BLaER1 treated with 17β-estradiol and CSF1 and Interleukin-3, amounts not matched to agents 10 nM and 100 nM (cell line): ENCODE results near the gene ANKS1B.
"Not testable (repeated sequence)": the region's sequence is repeated elsewhere in the genome, so short reads cannot be mapped to it uniquely, and the experiment has no call there.

ENCODE experiments used
- H3K27ac ChIP-seq, 11 experiments: shearing (Covaris generic); formaldehyde crosslinking; 2 replicates each; pipeline ENCODE4 v1.8.1; 2022
- H3K27me3 ChIP-seq, 11 experiments: shearing (Covaris generic); formaldehyde crosslinking; 2 replicates each; pipeline ENCODE4 v1.8.1; 2022
- H3K36me3 ChIP-seq, 11 experiments: shearing (Covaris generic); formaldehyde crosslinking; 2 replicates each; pipeline ENCODE4 v1.8.1; 2022
- H3K4me1 ChIP-seq, 10 experiments: shearing (Covaris generic); formaldehyde crosslinking; 2 replicates each; pipeline ENCODE4 v1.8.1; 2022
- H3K4me2 ChIP-seq, 11 experiments: shearing (Covaris generic); formaldehyde crosslinking; 2 replicates each; pipeline ENCODE4 v1.8.1; 2022
- H3K4me3 ChIP-seq, 10 experiments: shearing (Covaris generic); formaldehyde crosslinking; 2 replicates each; pipeline ENCODE4 v1.8.1; 2022
- H3K9ac ChIP-seq, 11 experiments: shearing (Covaris generic); formaldehyde crosslinking; 2 replicates each; pipeline ENCODE4 v1.8.1; 2022
- H3K9me3 ChIP-seq, 11 experiments: shearing (Covaris generic); formaldehyde crosslinking; replicated peaks in 1 of 11; 2 replicates each; pipeline ENCODE4 v1.8.1; 2022
- H4K20me1 ChIP-seq, 11 experiments: shearing (Covaris generic); formaldehyde crosslinking; 2 replicates each; pipeline ENCODE4 v1.8.1; 2022
- Cebpa-rat ChIP-seq, 11 experiments: shearing (Covaris generic); IDR thresholded peaks; 2 replicates each; pipeline ENCODE4 v1.8.1; 2022

Gene ANKS1B

DNA sequence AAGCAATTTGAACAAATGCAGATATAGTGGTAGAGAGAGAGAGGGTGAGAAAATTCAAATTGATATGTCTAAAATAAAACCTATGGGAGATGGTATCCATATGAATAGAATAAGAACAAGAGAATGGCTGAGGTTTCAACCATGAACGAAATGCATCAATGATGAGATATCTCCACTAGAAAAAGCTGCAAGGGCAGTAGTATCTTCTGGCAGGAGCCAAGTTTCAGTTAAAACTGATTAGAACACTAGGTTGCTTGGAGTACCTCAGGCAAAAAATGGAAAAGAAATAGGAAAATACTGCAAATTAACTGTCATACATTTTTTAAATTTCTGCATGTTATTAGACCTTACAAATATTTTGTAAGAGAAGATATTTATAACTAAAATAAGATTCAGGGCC, 151.3 kb downstream of the ANKS1B start:
- Histone ChIP-seq H3K9me3 (peaks cover 0 to 12% (median 3%) of the 10 kb centered on the region in 11 experiments; a peak in 6 of 22 replicates), H3K4me3 (no peak overlapping the region), H3K4me2 (no peak overlapping the region), H3K27me3 (no peaks in the 10 kb centered on the region), H4K20me1 (peaks cover 0 to 90% (median 0%) of the 10 kb centered on the region in 11 experiments; a peak in 5 of 22 replicates), H3K9ac (no peak overlapping the region), H3K27ac (no peak overlapping the region), H3K36me3 (peaks cover 0 to 14% (median 0%) of the 10 kb centered on the region in 11 experiments; a peak in 5 of 22 replicates), H3K4me1 (peaks cover 0 to 12% (median 0%) of the 10 kb centered on the region in 10 experiments; a peak in 3 of 20 replicates)
- TF ChIP-seq Cebpa-rat (IDR thresholded peaks at IDR 0.05), result no peak

DNA sequence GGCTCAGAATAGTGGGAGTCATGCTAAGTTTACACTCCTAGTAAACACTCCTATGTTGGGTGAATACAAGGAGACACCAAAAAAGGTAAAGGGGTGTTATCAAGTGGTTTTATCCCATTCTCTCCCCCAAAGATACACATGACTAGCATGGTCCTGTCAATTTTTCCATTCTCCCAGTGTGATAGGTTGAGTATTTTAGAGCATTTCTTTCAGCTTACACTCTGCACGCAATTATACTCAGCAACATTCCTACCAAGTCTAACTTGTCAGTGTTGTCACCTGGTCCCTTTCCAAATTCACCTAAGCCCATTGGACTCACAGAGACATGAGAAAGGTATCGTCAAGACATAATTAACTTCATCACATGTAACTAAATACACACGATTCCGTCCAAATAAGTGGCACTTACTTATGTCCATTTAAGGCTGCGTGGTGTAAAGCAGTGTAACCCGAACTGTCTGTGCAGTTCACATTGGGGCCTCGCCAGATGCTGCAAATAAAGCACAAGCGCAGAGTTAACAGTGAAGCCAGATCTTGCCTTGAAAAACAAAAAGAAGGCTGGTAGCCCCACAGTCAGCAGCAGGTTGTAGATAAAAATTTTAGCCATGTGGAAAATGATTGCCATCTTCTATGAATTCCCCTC, 159.7 kb downstream of the ANKS1B start:
- no peak overlapping the region for H3K27ac ChIP-seq
- H3K4me1 ChIP-seq, result no peaks in the 10 kb centered on the region
- H3K27me3 ChIP-seq, result no peaks in the 10 kb centered on the region
- no peak for TF ChIP-seq Cebpa-rat (IDR thresholded peaks at IDR 0.05)
- H3K9me3 ChIP-seq, result peaks cover 0 to 12% (median 4%) of the 10 kb centered on the region in 11 experiments; a peak in 6 of 22 replicates
- H3K9ac ChIP-seq, result no peak overlapping the region
- H3K36me3 ChIP-seq, result peaks cover 0 to 68% (median 35%) of the 10 kb centered on the region in 11 experiments; a peak in 15 of 22 replicates
- H3K4me3 ChIP-seq, result no peak overlapping the region
- H4K20me1 ChIP-seq, result peaks cover 0 to 51% (median 0%) of the 10 kb centered on the region in 11 experiments; a peak in 3 of 22 replicates
- H3K4me2 ChIP-seq, result no peak overlapping the region

- Histone ChIP-seq H4K20me1 (peaks cover 0 to 30% (median 0%) of the 10 kb centered on the region in 11 experiments; a peak in 2 of 22 replicates), H3K4me3 (no peak overlapping the region), H3K4me1 (no peaks in the 10 kb centered on the region), H3K4me2 (no peak overlapping the region), H3K36me3 (peaks cover 0 to 76% (median 44%) of the 10 kb centered on the region in 11 experiments; a peak in 15 of 22 replicates), H3K27me3 (no peaks in the 10 kb centered on the region), H3K9ac (no peak overlapping the region), H3K9me3 (0 out of 22 replicates have a peak, but pooled peaks cover 0 to 4% (median 0%) of the 10 kb centered on the region in 11 experiments), H3K27ac (no peak overlapping the region)
- TF ChIP-seq Cebpa-rat (IDR thresholded peaks at IDR 0.05), result no peak
Observed at GRCh38 chr12:99822273-99822672, 162.5 kb downstream of the ANKS1B start.

GRCh38 chr12:99810718-99811593, 173.8 kb downstream of the ANKS1B start:
- Histone ChIP-seq H4K20me1 (peaks cover 0 to 4% (median 0%) of the 10 kb centered on the region in 11 experiments; a peak in 1 of 22 replicates), H3K9me3 (no peaks in the 10 kb centered on the region), H3K27me3 (no peaks in the 10 kb centered on the region), H3K36me3 (peaks cover 0 to 53% (median 14%) of the 10 kb centered on the region in 11 experiments; a peak in 17 of 22 replicates), H3K27ac (no peak overlapping the region), H3K4me2 (no peak overlapping the region), H3K4me3 (no peak overlapping the region), H3K4me1 (no peaks in the 10 kb centered on the region), H3K9ac (no peak overlapping the region)
- no peak for TF ChIP-seq Cebpa-rat (IDR thresholded peaks at IDR 0.05)

DNA sequence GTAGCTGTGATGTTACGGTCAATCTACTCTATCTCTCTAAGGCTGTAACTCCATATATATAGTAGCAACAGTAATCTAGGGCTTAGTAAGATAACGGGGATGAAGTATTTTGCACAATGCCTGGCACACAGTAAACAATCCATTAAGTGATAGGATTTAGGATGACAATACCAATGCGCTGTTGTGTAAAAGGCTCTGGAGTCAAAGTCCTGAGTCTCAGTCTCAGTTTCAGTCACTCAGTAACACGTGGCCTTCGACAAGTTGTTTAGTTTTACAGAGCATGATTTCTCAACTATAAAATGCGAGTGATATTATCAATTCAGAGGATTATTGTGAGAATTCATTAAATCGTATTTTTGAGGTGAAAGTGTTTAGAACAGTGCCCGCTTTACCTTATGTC, 174.8 kb downstream of the ANKS1B start:
- H3K4me3 ChIP-seq, result no peak overlapping the region
- H3K36me3 ChIP-seq, result peaks cover 0 to 57% (median 25%) of the 10 kb centered on the region in 11 experiments; a peak in 18 of 22 replicates
- H3K4me2 ChIP-seq, result no peak overlapping the region
- H3K9ac ChIP-seq, result no peak overlapping the region
- H3K4me1 ChIP-seq, result no peaks in the 10 kb centered on the region
- H3K27me3 ChIP-seq, result no peaks in the 10 kb centered on the region
- H3K9me3 ChIP-seq, result no peaks in the 10 kb centered on the region
- peaks cover 0 to 4% (median 0%) of the 10 kb centered on the region in 11 experiments; a peak in 1 of 22 replicates for H4K20me1 ChIP-seq
- TF ChIP-seq Cebpa-rat (IDR thresholded peaks at IDR 0.05), result no peak
- H3K27ac ChIP-seq, result no peak overlapping the region

- Histone ChIP-seq H3K9ac (no peak overlapping the region), H3K4me2 (no peak overlapping the region), H3K9me3 (no peaks in the 10 kb centered on the region), H3K4me1 (no peaks in the 10 kb centered on the region), H3K4me3 (no peak overlapping the region), H3K27ac (no peak overlapping the region), H3K27me3 (no peaks in the 10 kb centered on the region), H3K36me3 (peaks cover 0 to 88% (median 59%) of the 10 kb centered on the region in 11 experiments; a peak in 18 of 22 replicates), H4K20me1 (no peaks in the 10 kb centered on the region; a peak in 1 of 22 replicates)
- no peak for TF ChIP-seq Cebpa-rat (IDR thresholded peaks at IDR 0.05)
Observed at GRCh38 chr12:99806304-99806703, 178.4 kb downstream of the ANKS1B start.

DNA sequence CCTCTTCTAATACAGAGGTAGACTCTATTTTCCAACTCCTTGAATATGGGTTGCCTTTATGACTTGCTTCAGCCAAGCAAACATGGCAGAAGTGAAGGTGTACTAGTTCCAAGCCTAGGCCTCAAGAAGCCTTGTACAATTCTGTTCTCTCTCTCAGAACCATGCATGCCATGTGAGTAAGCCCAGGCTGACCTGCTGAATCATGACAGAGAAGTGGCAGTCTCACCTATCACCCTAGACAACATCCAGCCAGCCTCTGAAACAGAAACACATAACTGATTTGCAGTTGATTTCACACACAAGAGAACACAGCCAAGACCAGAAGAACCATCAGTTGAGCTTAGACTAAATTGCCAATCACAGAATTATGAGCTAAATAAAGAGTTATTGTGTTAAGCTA, 180.0 kb downstream of the ANKS1B start:
- H3K27me3 ChIP-seq, result no peaks in the 10 kb centered on the region
- H3K36me3 ChIP-seq, result peaks cover 0 to 98% (median 70%) of the 10 kb centered on the region in 11 experiments; a peak in 18 of 22 replicates
- H3K4me3 ChIP-seq, result no peak overlapping the region
- no peak for TF ChIP-seq Cebpa-rat (IDR thresholded peaks at IDR 0.05)
- H3K9me3 ChIP-seq, result peaks cover 0 to 6% (median 0%) of the 10 kb centered on the region in 11 experiments; a peak in 1 of 22 replicates
- no peak overlapping the region for H3K27ac ChIP-seq
- H3K4me1 ChIP-seq, result 0 out of 20 replicates have a peak, but pooled peaks cover 0 to 4% (median 0%) of the 10 kb centered on the region in 10 experiments
- H4K20me1 ChIP-seq, result peaks cover 0 to 4% (median 0%) of the 10 kb centered on the region in 11 experiments; a peak in 1 of 22 replicates
- no peak overlapping the region for H3K9ac ChIP-seq
- no peak overlapping the region for H3K4me2 ChIP-seq

DNA sequence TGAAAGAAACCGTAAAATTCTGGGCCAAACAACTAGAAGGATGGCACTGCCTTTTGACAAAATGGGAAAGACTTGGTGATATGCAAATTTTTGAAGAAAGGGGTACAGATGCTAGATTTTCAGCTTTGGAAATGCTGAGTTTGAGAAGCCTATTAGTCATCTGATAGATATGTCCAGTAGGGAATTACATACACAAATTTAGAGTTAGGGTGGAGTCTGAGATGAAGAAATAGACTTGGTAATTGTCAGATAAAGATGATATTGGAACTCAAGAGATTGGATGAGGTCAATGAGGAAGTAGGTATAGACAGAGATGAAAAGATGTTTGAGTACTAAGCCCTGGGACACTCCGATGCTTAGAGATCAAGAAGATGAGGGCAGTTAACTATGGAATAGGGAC, 184.1 kb downstream of the ANKS1B start:
- TF ChIP-seq Cebpa-rat (IDR thresholded peaks at IDR 0.05), result no peak
- H3K9ac ChIP-seq, result no peak overlapping the region
- H3K36me3 ChIP-seq, result peaks cover 0 to 98% (median 94%) of the 10 kb centered on the region in 11 experiments; a peak in 17 of 22 replicates
- H3K4me1 ChIP-seq, result 0 out of 20 replicates have a peak, but pooled peaks cover 0 to 4% (median 0%) of the 10 kb centered on the region in 10 experiments
- no peak overlapping the region for H3K27ac ChIP-seq
- H3K4me3 ChIP-seq, result no peak overlapping the region
- H3K27me3 ChIP-seq, result no peaks in the 10 kb centered on the region
- no peak overlapping the region for H3K4me2 ChIP-seq
- H4K20me1 ChIP-seq, result peaks cover 0 to 9% (median 0%) of the 10 kb centered on the region in 11 experiments; a peak in 1 of 22 replicates
- H3K9me3 ChIP-seq, result peaks cover 0 to 7% (median 0%) of the 10 kb centered on the region in 11 experiments; a peak in 6 of 22 replicates

DNA sequence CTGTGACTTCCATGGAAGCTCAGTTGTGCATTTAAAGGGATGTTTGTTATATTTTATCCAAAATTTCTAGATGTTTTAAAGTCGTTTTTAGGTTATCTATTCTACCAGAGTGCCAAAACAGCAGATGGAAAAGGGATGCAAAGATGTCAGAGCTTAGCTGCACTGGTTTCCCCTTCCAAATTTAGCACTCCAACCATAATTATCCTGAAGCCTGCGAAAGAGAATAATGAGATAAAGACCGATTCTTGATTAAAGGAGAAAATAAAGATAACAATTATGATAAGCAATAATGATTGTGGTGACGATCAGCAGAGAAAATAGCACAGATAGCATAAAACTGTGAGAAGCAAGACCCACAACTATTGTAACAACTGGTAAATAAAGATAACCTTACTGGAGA, 186.8 kb downstream of the ANKS1B start:
- H3K9ac ChIP-seq, H3K4me2 ChIP-seq, H4K20me1 ChIP-seq, H3K4me3 ChIP-seq, H3K4me1 ChIP-seq, H3K27me3 ChIP-seq, H3K27ac ChIP-seq: not testable (repeated sequence)
- Histone ChIP-seq H3K9me3 (peaks cover 4 to 32% (median 15%) of the 10 kb centered on the region in 11 experiments; a peak in 17 of 22 replicates), H3K36me3 (peaks cover 0 to 97% (median 90%) of the 10 kb centered on the region in 11 experiments; a peak in 17 of 22 replicates)
